ENCODE measurements around the gene CDC45. TPM values are rescaled to one million over a fixed set of nuclear protein-coding genes. Genes with fewer than 3 reads are reported as not detected.

CDC45 gene
- total RNA-seq, 1 donor from 2014 or later, result 31.2 TPM

- TF ChIP-seq CTCF (conservative IDR thresholded peaks at IDR 0.05; ENCODE audit: low read depth, low read length), result no peak
- DNase-seq (ENCODE audit: low read depth), result no peak
- no peak overlapping the region for H3K4me3 ChIP-seq (ENCODE audit: low read depth, low read length)
Observed at GRCh38 chr22:19503367-19503766, 23.6 kb downstream of the CDC45 start.

- DNase-seq (ENCODE audit: low read depth), result no peak
- no peak for TF ChIP-seq CTCF (conservative IDR thresholded peaks at IDR 0.05; ENCODE audit: low read depth, low read length)
- H3K4me3 ChIP-seq (ENCODE audit: low read depth, low read length), result no peak overlapping the region
Observed at GRCh38 chr22:19503869-19504268, 24.1 kb downstream of the CDC45 start.

GRCh38 chr22:19504900-19505734 is 25.4 kb downstream of the CDC45 start:
- no peak for DNase-seq (ENCODE audit: low read depth)
- TF ChIP-seq CTCF (conservative IDR thresholded peaks at IDR 0.05; ENCODE audit: low read depth, low read length), result no peak

GRCh38 chr22:19505735-19506126 is 26.0 kb downstream of the CDC45 start:
- DNase-seq (ENCODE audit: low read depth), result no peak
- TF ChIP-seq CTCF (conservative IDR thresholded peaks at IDR 0.05; ENCODE audit: low read depth, low read length), result no peak
- H3K4me3 ChIP-seq (ENCODE audit: low read depth, low read length), result no peak overlapping the region

More at GRCh38 chr22:19504900-19505734, 25.4 kb downstream of the CDC45 start:
- H3K4me3 ChIP-seq (ENCODE audit: low read depth, low read length), result no peak overlapping the region

- H3K4me3 ChIP-seq (ENCODE audit: low read depth, low read length), result no peak overlapping the region
- TF ChIP-seq CTCF (conservative IDR thresholded peaks at IDR 0.05; ENCODE audit: low read depth, low read length), result no peak
- DNase-seq (ENCODE audit: low read depth), result no peak
Observed at GRCh38 chr22:19506212-19506611, 26.5 kb downstream of the CDC45 start.

GRCh38 chr22:19507534-19507861 is 27.8 kb downstream of the CDC45 start:
- DNase-seq (ENCODE audit: low read depth), result no peak
- no peak overlapping the region for H3K4me3 ChIP-seq (ENCODE audit: low read depth, low read length)
- no peak for TF ChIP-seq CTCF (conservative IDR thresholded peaks at IDR 0.05; ENCODE audit: low read depth, low read length)

Data from epithelial cell of proximal tubule (primary cell).